KMS-11 (cell line): ENCODE results near the gene CPLANE2.
"Not testable (repeated sequence)": the region's sequence is repeated elsewhere in the genome, so short reads cannot be mapped to it uniquely, and the experiment has no call there.

Source experiments
- H2AFZ ChIP-seq: fragments of 200-600 bp; sonication (generic); 2 replicates; pipeline ENCODE4 v1.6.1; 2016; ENCODE audit warnings: antibody characterized with exemption, mixed run types, low read depth
- H3K27ac ChIP-seq: fragments of 200-600 bp; sonication (generic); 2 replicates; pipeline ENCODE4 v1.6.1; 2016; ENCODE audit warnings: mild to moderate bottlenecking, mixed run types
- H3K27me3 ChIP-seq: fragments of 200-600 bp; sonication (generic); 2 replicates; pipeline ENCODE4 v1.6.1; 2017; ENCODE audit warnings: mild to moderate bottlenecking, low read depth, mixed run types, moderate library complexity; ENCODE audit not compliant: insufficient read depth
- H3K36me3 ChIP-seq: fragments of 200-600 bp; sonication (generic); 2 replicates; pipeline ENCODE4 v1.6.1; 2017; ENCODE audit warnings: mild to moderate bottlenecking, mixed run types; ENCODE audit not compliant: insufficient read depth
- H3K4me1 ChIP-seq: fragments of 200-600 bp; sonication (generic); 2 replicates; pipeline ENCODE4 v1.6.1; 2016; ENCODE audit warnings: mild to moderate bottlenecking, low read depth, mixed run types; ENCODE audit not compliant: poor library complexity, severe bottlenecking
- H3K4me2 ChIP-seq: fragments of 200-600 bp; sonication (generic); 2 replicates; pipeline ENCODE4 v1.7.0; 2016; ENCODE audit warnings: mild to moderate bottlenecking, mixed run types
- H3K4me3 ChIP-seq: fragments of 200-600 bp; sonication (generic); IDR thresholded peaks from 2 replicates; pipeline ENCODE4 v1.6.1; 2017; ENCODE audit warnings: low read depth, low read length, mixed read lengths; ENCODE audit not compliant: insufficient read depth
- H3K79me2 ChIP-seq: fragments of 200-600 bp; sonication (generic); 2 replicates; pipeline ENCODE4 v1.6.1; 2016; ENCODE audit warnings: low read depth, mixed run types; ENCODE audit not compliant: insufficient read depth
- H3K9ac ChIP-seq: fragments of 200-600 bp; sonication (generic); 2 replicates; pipeline ENCODE4 v1.6.1; 2016; ENCODE audit warnings: mild to moderate bottlenecking, mixed run types
- H4K20me1 ChIP-seq: fragments of 200-600 bp; sonication (generic); 2 replicates; pipeline ENCODE4 v1.6.1; 2016; ENCODE audit warnings: mild to moderate bottlenecking, mixed run types; ENCODE audit not compliant: insufficient read depth
- CTCF ChIP-seq: fragments of 200-600 bp; sonication (generic); conservative IDR thresholded peaks from 2 replicates; pipeline ENCODE4 v1.6.1; 2017; ENCODE audit warnings: low read depth, mild to moderate bottlenecking, antibody characterized with exemption, low read length, moderate library complexity, mixed read lengths

The CPLANE2 gene

GRCh38 chr1:16224472-16224871 is 12.5 kb downstream of the CPLANE2 start:
- no peaks in the 10 kb centered on the region for H3K27me3 ChIP-seq
- H3K27ac ChIP-seq = no peak overlapping the region
- H4K20me1 ChIP-seq = no peaks in the 10 kb centered on the region
- no peak overlapping the region for H3K4me2 ChIP-seq
- H3K79me2 ChIP-seq = no peaks in the 10 kb centered on the region
- no peak for TF ChIP-seq CTCF
- no peak overlapping the region for H3K4me3 ChIP-seq
- no peaks in the 10 kb centered on the region for H3K36me3 ChIP-seq
- no peak overlapping the region for H2AFZ ChIP-seq
- no peak overlapping the region for H3K9ac ChIP-seq
- H3K4me1 ChIP-seq = peaks cover 9% of the 10 kb centered on the region

- not testable (repeated sequence) for H2AFZ ChIP-seq, H3K36me3 ChIP-seq, H3K4me3 ChIP-seq, H3K27ac ChIP-seq, H3K4me2 ChIP-seq, H3K9ac ChIP-seq, H3K79me2 ChIP-seq, H3K27me3 ChIP-seq, H4K20me1 ChIP-seq
- peaks cover 12% of the 10 kb centered on the region for H3K4me1 ChIP-seq
These were observed 14.3 kb downstream of the CPLANE2 start for GRCh38 chr1:16222716-16223115.

GRCh38 chr1:16221499-16221898 is 15.5 kb downstream of the CPLANE2 start:
- no peak overlapping the region for H3K9ac ChIP-seq
- H3K27me3 ChIP-seq = no peaks in the 10 kb centered on the region
- H3K36me3 ChIP-seq = no peaks in the 10 kb centered on the region
- no peaks in the 10 kb centered on the region for H3K79me2 ChIP-seq
- H3K4me1 ChIP-seq = peaks cover 20% of the 10 kb centered on the region
- no peak overlapping the region for H3K27ac ChIP-seq
- no peak for TF ChIP-seq CTCF
- no peak overlapping the region for H2AFZ ChIP-seq
- H3K4me2 ChIP-seq = no peak overlapping the region
- no peaks in the 10 kb centered on the region for H4K20me1 ChIP-seq
- no peak overlapping the region for H3K4me3 ChIP-seq

- no peak overlapping the region for H3K9ac ChIP-seq
- H3K4me1 ChIP-seq = peaks cover 22% of the 10 kb centered on the region
- H4K20me1 ChIP-seq = no peaks in the 10 kb centered on the region
- TF ChIP-seq CTCF = no peak
- H3K79me2 ChIP-seq = no peaks in the 10 kb centered on the region
- no peaks in the 10 kb centered on the region for H3K27me3 ChIP-seq
- no peak overlapping the region for H3K27ac ChIP-seq
- H2AFZ ChIP-seq = no peak overlapping the region
- no peaks in the 10 kb centered on the region for H3K36me3 ChIP-seq
- H3K4me3 ChIP-seq = no peak overlapping the region
- H3K4me2 ChIP-seq = no peak overlapping the region
These were observed 16.9 kb downstream of the CPLANE2 start for GRCh38 chr1:16219968-16220500.

- Histone ChIP-seq H4K20me1 (no peaks in the 10 kb centered on the region), H3K9ac (no peak overlapping the region), H2AFZ (no peak overlapping the region), H3K36me3 (no peaks in the 10 kb centered on the region), H3K4me2 (no peak overlapping the region), H3K27me3 (no peaks in the 10 kb centered on the region), H3K4me1 (peaks cover 22% of the 10 kb centered on the region), H3K4me3 (no peak overlapping the region), H3K27ac (no peak overlapping the region), H3K79me2 (no peaks in the 10 kb centered on the region)
- no peak for TF ChIP-seq CTCF
These were observed 18.3 kb downstream of the CPLANE2 start for GRCh38 chr1:16218674-16219071.
